Upper lobe of left lung (tissue), 4 donors: ENCODE results near the gene BLMH.

Experiments
- EP300 ChIP-seq, 4 donors: sonication (generic); formaldehyde crosslinking; IDR thresholded peaks; one replicate each; pipeline ENCODE4 v1.5.1; 2017; ENCODE audit warnings: antibody characterized with exemption in 4 of 4, control low read depth in 2 of 4
- POLR2A ChIP-seq, 4 donors: fragments of 450-650 bp; IDR thresholded peaks; one replicate each; pipeline ENCODE4 v1.5.1; 2016 to 2017; ENCODE audit warnings: antibody characterized with exemption in 4 of 4, mild to moderate bottlenecking in 2 of 4
- POLR2AphosphoS5 ChIP-seq, 2 donors: sonication (generic); formaldehyde crosslinking; IDR thresholded peaks; one replicate each; pipeline ENCODE4 v1.5.1; 2017; ENCODE audit warnings: antibody characterized with exemption in 2 of 2
- TF ChIP-seq, protein P1 (sequence below), 6 experiments: fragments of 450-650 bp in 4 of 6; fragments of 200-600 bp in 2 of 6; sonication (generic) in 2 of 6; IDR thresholded peaks; one replicate each; pipeline ENCODE4 v1.5.1; 2016 to 2019; ENCODE audit warnings: antibody characterized with exemption in 6 of 6

DNA sequence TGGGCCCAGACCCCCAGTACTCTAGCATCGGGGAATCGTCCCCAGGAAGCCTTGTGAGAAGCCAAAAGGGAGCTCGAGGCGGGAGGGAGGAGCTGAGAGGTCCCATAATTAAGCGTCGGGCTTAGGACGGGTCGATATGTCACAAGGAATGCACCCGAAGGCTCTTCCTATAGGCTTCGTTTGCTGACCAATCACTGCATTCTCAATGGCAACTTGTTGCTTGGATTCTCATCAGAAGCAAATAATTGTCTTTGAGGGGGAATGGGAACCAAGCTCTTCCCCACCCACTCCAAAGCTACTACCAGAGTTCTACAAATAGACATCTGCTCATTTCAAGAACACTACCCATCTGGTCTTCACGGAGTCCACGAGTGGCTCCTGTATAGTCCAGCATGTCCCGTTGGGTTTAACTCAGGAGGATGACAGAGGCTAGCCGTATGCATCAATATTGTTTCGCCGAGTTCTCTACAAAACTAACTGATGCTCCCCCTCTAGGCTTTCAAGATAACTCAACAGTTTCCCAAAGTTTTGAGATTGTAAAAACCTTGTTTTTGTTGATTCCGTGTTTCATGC is 628 bp upstream of the BLMH start:
- TF ChIP-seq, protein P1, sequence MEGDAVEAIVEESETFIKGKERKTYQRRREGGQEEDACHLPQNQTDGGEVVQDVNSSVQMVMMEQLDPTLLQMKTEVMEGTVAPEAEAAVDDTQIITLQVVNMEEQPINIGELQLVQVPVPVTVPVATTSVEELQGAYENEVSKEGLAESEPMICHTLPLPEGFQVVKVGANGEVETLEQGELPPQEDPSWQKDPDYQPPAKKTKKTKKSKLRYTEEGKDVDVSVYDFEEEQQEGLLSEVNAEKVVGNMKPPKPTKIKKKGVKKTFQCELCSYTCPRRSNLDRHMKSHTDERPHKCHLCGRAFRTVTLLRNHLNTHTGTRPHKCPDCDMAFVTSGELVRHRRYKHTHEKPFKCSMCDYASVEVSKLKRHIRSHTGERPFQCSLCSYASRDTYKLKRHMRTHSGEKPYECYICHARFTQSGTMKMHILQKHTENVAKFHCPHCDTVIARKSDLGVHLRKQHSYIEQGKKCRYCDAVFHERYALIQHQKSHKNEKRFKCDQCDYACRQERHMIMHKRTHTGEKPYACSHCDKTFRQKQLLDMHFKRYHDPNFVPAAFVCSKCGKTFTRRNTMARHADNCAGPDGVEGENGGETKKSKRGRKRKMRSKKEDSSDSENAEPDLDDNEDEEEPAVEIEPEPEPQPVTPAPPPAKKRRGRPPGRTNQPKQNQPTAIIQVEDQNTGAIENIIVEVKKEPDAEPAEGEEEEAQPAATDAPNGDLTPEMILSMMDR (IDR thresholded peaks at IDR 0.05): no peak
- TF ChIP-seq POLR2AphosphoS5 (IDR thresholded peaks at IDR 0.05) (no peak), POLR2A (IDR thresholded peaks at IDR 0.05) (peak in 1 of 4 donors; percentile 10), EP300 (IDR thresholded peaks at IDR 0.05) (no peak)
